DLD1 (cell line): ENCODE measurements around the gene GPC3.

Source experiments
- in situ Hi-C: cut with HindIII; loops from 2 replicates; pipeline ENCODE4 v1.10.0; 2017; ENCODE audit warnings: low sequenced_read_pairs

The GPC3 gene

GRCh38 chrX:133852837-133853356, 132.5 kb downstream of the GPC3 start:
- in situ Hi-C loops: no loop called here

GRCh38 chrX:133852401-133852800, 133.0 kb downstream of the GPC3 start:
- in situ Hi-C loops: no loop called here

- in situ Hi-C loops: no loop called here
These were observed 135.0 kb downstream of the GPC3 start for GRCh38 chrX:133850399-133850798.

- in situ Hi-C loops: no loop called here
These were observed 135.7 kb downstream of the GPC3 start for GRCh38 chrX:133849676-133850075.

- in situ Hi-C loops: no loop called here
These were observed 137.9 kb downstream of the GPC3 start for GRCh38 chrX:133847340-133847994.

GRCh38 chrX:133846311-133846710, 139.1 kb downstream of the GPC3 start:
- in situ Hi-C loops: no loop called here

- in situ Hi-C loops: no loop called here
These were observed 145.0 kb downstream of the GPC3 start for GRCh38 chrX:133840415-133840814.

GRCh38 chrX:133838761-133839676, 146.4 kb downstream of the GPC3 start:
- in situ Hi-C loops: no loop called here

GRCh38 chrX:133837091-133837490, 148.3 kb downstream of the GPC3 start:
- in situ Hi-C loops: no loop called here

GRCh38 chrX:133836561-133836960, 148.8 kb downstream of the GPC3 start:
- in situ Hi-C loops: no loop called here

- in situ Hi-C loops: no loop called here
These were observed 150.6 kb downstream of the GPC3 start for GRCh38 chrX:133834771-133835170.

GRCh38 chrX:133819546-133819945, 165.8 kb downstream of the GPC3 start:
- in situ Hi-C loops: no loop called here

GRCh38 chrX:133818019-133818418, 167.4 kb downstream of the GPC3 start:
- in situ Hi-C loops: no loop called here

GRCh38 chrX:133815496-133815895, 169.9 kb downstream of the GPC3 start:
- in situ Hi-C loops: no loop called here

GRCh38 chrX:133813971-133814370, 171.4 kb downstream of the GPC3 start:
- in situ Hi-C loops: no loop called here

GRCh38 chrX:133812402-133812801, 173.0 kb downstream of the GPC3 start:
- in situ Hi-C loops: no loop called here

GRCh38 chrX:133810925-133811324, 174.5 kb downstream of the GPC3 start:
- in situ Hi-C loops: no loop called here

- in situ Hi-C loops: no loop called here
These were observed 181.3 kb downstream of the GPC3 start for GRCh38 chrX:133804072-133804471.

- in situ Hi-C loops: no loop called here
These were observed 189.1 kb downstream of the GPC3 start for GRCh38 chrX:133796282-133796681.

GRCh38 chrX:133794126-133794525, 191.3 kb downstream of the GPC3 start:
- in situ Hi-C loops: no loop called here

- in situ Hi-C loops: no loop called here
These were observed 191.8 kb downstream of the GPC3 start for GRCh38 chrX:133793626-133794025.
